DLD1 (cell line): Measurements from ENCODE around the gene RAB11FIP5.

Experiments
- in situ Hi-C: cut with HindIII; loops from 2 replicates; pipeline ENCODE4 v1.10.0; 2017; ENCODE audit warnings: low sequenced_read_pairs

Gene RAB11FIP5

DNA sequence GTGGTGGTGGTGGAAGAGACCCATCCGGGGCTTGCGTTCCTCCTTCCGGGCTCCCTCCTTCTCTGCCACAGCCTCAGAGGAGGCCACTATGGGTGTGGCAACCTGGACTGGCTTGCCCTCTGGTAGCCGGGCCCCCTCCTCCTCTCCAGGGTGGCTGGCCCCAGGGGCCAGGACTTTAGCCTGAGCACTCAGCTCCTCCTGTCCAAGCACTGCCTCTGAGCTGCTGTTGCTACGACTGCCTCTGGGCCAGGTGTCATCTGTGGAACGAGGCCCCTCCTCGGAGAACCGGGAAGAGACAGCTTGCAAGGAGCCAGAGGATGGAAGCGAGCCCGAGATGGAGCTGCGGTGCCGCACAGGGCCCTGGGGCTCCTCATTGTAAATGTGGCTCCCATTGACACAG, 24.5 kb downstream of the RAB11FIP5 start:
- in situ Hi-C loops = no loop called here

DNA sequence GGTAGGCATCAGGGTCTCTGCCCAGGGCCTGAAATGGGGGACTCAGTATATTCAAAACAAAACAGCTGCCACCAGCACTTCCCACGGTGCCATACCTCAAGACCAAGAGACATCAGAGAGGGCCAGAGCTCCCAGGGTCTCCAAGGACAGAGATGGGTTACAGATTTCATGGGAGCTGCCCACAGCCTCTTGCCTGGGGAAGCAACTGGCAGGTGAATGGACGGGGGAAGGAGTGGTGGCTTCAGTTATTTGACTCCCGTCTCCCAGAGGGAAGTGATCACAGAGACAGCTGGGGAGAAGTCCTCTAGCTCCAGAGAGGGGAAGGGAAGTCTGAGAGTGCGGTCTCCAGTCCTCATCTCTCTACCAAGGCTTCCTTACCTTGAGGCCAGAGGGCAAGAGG, 25.4 kb downstream of the RAB11FIP5 start:
- in situ Hi-C loops = no loop called here

DNA sequence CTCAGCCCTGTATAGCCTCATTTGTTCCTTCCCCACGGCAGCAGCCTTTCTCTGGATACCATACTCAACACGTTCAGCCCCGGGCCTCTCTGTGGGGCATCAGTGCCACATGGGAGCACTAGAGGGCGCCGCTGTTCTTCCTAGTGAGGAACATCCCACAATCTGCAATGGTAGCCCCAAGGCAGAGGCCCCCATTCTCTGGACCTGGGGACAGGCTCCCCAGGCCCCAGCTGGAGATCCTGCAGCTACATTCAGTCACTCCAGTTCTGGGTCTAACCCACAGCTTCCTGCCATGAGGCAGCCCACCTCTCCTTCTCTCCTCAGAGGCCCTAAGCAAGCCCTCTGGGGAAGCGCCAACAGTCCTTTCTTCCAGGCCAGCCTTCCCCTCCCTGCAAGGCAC, 27.1 kb downstream of the RAB11FIP5 start:
- in situ Hi-C loops = no loop called here

DNA sequence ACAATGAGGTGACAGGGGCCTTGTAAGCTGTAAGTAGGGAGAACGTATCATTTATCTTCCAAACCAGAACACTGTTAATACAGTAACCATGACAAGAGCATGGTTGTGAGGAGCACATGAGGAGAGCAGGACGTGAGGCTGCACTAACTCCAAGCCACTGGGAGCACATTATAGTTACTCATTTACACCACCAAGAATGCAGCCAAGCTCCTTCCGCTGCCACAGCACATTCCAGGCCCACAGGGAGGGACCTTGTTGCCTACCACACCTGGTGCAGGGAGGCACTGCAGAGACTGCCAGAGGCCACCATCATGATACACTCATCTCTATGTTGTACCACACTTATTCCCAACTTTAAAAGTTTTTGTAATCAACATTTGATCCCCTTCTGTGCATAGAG, 27.8 kb downstream of the RAB11FIP5 start:
- in situ Hi-C loops = loop anchor here (5.0 kb wide), 1 partner anchor 73 kb away; no protein-coding TSS in a partner anchor

DNA sequence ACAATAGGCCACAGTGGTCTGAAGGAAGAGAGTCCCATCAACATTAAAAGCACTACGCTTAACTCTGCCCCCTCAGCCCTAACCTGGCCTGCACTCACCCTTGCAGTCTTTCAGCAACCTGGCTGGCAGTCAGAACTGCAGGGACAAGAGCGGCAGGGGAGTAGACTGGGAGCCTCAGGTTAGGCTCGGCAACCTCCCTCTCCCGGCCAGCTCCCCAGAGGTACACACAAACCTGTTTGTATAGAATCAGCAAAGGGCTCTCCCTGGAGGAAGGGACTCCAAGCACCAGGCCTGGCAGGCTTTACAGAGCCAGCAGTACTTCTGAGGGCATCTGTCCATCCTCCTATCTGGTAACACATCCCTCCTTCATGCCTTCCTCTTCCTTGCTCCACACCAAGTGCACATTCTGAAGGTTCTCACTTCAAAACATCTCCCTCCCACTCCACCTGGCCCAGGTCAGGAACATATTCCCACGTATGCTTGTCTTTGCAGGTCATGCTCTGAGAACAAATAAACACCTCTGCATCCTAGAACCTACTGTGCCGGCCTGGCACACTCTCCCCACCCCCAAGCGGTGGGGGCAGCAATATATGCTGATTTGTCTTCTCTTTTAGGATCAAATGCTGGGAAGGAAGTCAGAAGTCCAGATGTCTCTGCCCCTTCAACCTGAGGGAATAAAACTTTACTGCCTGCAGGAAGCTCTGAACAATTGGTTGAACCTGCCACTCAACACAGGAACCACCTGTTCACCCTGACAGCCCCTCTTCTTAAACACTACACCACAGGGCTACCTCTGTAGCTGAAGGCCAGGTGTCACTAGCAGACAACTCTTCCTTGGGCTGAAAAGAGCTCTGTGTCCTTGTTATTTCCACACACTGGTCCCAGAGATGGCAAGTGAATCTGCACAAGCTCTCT, 28.6 kb downstream of the RAB11FIP5 start:
- in situ Hi-C loops = loop anchor here (5.0 kb wide), 1 partner anchor 72 kb away; no protein-coding TSS in a partner anchor

DNA sequence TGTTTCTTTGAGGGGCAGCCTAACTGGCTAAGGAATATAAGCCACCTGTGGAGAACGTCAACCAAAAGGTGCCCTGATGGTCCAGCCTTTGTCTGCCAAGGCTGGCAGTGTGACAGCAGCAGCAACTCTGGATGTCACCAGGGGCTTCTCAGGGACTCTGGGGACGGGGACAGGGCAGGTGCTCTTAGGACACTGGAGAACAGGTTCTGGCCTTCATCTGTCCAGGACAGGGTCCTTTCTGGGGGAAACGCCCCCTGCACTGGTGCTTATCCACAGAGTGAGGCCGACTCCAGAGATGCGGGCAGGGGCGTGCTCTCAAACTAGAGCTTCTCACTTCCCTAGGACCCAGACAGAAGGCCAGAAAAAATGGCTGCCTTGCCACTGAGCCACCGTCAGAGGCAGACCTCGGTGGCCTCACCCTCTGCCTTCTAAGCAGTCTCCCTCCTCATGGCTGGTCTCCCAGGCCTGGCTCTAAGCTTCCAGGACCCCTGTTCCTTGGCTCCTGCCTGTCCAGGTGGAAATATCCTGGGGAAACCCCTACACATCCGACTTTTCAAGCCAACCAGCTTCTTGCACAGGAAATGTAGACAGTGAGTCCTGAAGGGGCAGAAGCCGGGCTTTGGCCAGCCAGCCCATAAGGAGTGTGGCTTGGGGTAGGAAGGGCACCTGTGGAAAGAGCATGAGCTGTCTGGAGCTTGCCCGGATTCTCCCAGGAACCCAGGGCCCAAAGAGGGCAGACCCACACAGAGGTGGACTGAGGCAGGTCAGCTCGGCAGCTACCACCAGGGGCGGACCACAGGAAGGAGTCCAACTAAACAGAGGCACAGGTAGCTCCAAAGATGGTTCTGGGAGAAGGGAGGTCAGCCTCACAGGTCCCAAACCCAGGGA, 30.0 kb downstream of the RAB11FIP5 start:
- in situ Hi-C loops = loop anchor here (5.0 kb wide), 1 partner anchor 70 kb away; no protein-coding TSS in a partner anchor

DNA sequence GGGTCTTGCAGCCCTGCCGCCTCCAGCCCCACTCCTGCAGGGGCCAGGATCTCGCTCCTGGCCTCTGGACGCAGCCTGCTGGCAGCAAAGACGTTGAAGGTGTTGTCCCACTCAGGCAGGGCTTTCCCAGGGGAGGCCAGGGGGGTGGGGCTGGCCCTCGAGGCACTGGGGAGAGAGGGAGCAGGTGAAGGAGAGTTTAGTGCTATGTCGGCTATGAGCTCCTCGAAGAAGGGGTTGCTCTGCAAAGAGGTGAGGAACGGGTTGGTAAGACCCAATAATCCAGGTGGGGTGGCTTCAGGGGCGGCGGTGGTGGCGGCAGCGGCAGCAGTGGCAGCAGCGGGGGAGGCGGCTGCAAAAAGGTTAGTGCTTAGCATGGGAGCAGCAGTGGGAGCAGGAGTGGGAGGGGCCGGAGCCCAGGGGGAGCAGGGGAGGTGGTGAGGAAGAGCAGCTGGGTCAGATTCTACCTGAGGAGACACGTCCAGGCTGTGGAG, 31.5 kb downstream of the RAB11FIP5 start:
- in situ Hi-C loops = loop anchor here (5.0 kb wide), 1 partner anchor 69 kb away; no protein-coding TSS in a partner anchor

DNA sequence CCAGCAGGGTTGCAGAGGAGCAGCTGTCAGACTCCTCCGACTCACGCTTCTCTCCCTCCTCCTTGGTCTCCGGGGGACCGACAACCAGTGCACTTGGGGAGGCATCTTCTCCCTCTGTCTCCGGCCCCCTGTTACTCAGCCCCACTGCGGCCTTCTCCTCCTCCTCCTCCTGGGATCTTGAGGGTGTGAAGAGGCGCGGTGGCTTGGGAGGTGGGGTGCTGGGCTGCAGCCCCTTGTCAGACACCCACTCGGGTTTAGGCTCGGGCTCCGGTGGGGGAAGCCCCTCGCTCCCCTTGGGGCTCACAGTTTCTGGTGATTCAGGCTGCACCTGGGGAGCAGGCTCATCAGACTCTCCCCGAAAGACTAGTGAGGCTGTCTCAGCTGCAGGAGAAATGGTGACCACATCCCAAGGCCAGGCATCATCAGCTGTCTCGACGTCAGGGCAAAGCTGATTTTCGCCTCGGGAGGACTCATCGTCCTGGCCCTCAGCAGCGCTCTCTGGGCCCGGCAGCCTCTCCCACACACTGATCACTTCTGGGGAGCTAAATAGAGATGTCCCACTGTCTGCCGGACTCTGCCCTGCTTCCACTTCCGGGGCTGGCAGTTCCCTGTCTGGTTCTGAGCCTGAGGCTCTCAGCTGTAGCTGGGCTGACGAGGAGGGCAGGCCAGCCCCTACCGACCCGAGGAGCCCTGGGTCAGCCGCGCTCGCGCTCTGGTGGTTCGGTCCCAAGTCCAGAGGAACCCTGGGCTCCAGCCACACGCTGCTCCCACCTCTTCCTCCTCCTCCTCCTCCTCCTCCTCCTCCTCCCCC, 32.2 kb downstream of the RAB11FIP5 start:
- in situ Hi-C loops = loop anchor here (5.0 kb wide), 1 partner anchor 68 kb away; no protein-coding TSS in a partner anchor

DNA sequence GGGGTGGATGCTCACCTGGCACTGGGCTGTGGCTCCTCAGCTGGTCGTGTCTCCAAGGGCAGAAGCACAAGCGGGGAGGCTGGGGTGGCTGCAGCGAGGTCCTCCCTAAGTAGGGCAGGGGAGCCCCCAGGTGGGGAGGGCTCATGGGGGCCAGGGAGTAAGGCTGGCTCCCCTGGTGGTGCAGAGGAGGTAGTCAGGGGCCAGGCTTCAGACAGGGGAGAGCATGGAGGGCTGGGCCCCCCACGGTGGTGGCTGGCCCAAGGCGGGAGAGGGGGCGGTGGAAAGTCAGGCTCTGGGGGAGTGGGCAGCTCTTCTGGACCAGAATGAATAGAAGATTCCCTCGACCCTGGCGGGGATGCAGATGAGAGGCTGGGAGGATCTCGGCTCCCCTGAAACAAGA, 33.1 kb downstream of the RAB11FIP5 start:
- in situ Hi-C loops = loop anchor here (5.0 kb wide), 1 partner anchor 67 kb away; no protein-coding TSS in a partner anchor

DNA sequence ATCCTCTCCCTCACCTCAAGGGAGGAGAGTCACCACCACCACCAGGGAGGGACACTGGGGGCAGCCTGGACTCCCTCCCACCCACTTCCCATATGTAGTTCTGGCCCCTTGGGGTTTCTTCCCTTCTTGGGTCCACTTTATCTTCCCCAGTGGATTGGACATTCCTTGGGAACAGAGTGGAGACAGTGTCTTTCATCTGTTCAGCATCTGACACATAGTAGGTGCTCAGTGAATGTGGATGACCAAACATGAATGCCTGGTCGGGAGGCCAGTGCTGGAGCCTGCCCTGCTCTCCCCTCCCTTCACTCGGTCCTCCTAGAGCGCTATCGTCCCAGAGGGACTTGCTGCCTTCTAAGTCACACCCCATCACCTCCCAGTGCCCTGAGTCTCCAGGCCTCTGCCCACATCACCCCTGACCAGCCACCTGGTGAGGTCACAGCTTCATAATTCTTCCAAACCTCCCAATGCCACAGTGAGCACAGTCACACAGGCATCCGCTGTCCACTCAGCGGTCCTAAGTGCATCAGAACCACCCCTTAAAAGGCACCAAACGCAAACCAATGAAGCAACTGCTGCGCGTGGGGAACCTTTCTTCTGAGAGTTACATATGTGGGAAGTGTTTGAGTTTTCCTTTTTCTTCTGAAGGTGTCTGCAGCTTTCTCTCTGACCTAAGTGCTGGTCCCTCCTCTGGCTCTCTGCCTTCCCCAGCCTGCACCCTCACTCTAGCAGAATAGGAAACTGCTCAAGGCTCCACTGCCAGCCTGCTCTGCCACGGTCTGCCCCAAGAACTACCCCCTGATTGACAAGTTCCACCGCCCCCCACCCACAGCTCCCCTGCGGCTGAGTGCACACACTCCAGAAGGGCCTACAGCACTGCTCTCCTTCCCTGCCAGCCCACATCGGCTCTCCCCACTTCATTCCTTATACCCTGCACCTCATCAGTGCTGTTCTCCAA, 34.0 kb downstream of the RAB11FIP5 start:
- in situ Hi-C loops = no loop called here

DNA sequence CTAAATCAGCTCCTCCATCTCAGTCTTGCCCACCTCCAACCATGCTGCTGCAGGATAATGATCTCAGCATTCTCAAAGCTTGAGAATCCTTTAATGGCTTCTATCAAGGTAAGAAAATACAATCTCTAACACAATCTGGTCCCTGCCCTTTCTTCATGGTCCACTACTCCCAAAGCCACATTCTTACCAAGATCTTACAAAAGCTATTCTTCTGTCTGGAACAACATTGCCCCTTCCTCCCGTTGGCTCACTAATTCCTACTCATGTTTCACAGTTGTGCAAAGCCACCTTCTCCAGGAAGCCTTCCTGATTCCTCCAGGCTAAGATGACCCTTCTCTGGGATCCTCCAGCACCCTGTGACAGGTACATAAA, 35.3 kb downstream of the RAB11FIP5 start:
- in situ Hi-C loops = no loop called here

DNA sequence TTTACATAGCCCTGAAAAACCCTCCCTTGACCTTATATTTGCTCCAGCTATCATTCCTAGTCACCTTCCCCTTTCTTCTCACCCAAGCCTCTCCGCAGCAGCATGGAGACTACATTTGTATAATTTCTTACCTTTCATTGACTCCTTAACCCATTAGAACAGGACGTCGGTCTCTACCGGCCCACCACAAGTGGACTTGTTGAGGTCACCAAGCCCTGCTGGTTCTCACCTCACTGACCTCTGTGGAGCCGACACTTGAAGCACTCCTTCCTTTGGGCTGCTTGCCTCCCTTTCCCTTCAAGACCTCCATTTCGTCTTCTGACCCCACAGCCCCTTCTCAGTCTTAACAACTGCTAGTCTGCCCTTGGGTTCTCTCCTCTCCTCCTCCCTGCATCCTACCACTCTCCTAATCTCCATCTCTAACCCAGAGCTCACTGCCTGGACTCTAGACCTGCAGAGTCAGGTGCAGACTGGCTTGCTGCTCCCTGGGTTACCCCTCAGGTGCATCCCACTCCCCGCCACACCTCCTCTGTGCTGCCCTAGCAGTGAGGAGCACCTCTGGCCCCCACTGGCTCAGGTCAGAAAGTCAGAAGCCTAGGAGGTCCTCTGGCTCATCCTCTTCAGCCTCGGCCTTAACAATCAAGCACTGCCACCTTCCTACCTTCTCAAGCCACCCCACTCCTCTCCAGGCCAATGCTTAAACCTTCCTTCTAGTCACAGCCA, 35.9 kb downstream of the RAB11FIP5 start:
- in situ Hi-C loops = no loop called here

DNA sequence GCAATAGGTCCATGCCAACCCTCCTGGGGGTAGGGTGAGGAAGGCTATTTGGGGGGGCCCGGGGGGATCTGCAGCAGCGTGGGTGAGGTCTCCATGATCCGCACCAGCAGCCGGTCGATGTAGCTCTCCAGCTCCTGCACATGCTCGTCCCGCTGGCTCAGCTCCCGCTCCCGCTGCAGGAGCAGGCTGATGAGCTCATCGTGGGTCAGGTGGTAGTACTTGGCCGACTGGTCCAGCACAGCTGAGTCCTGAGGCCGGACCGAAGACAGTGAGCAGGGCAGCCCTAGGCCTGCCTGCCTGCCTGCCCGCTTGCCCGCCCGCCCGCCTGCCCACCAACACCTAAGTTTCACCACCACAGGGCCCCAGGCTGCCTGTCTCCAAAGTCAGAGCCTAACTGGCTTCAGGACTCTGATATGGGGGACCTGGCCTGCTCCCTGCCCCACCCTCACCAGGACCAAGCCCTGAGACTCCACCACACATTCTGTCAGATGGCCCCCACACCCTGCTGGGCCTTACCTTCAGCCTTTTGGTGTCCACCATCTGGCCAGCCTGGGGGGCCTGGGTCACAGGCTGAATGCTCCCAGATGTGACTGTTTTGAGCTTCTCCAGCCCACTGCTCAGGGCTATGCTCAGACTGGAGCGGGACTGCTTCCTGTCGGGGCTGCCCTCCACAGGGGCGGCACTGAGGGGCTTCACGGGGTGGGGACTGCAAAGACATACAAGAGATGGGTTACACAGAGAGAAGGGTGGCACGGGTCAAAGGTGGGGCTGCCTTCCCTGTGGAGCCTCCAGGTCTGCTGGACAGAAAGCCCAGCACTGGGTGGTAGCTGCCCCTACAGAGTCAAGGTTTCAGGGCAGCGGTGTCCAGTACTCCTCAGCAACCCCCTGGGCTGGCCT, 37.0 kb downstream of the RAB11FIP5 start:
- in situ Hi-C loops = no loop called here

DNA sequence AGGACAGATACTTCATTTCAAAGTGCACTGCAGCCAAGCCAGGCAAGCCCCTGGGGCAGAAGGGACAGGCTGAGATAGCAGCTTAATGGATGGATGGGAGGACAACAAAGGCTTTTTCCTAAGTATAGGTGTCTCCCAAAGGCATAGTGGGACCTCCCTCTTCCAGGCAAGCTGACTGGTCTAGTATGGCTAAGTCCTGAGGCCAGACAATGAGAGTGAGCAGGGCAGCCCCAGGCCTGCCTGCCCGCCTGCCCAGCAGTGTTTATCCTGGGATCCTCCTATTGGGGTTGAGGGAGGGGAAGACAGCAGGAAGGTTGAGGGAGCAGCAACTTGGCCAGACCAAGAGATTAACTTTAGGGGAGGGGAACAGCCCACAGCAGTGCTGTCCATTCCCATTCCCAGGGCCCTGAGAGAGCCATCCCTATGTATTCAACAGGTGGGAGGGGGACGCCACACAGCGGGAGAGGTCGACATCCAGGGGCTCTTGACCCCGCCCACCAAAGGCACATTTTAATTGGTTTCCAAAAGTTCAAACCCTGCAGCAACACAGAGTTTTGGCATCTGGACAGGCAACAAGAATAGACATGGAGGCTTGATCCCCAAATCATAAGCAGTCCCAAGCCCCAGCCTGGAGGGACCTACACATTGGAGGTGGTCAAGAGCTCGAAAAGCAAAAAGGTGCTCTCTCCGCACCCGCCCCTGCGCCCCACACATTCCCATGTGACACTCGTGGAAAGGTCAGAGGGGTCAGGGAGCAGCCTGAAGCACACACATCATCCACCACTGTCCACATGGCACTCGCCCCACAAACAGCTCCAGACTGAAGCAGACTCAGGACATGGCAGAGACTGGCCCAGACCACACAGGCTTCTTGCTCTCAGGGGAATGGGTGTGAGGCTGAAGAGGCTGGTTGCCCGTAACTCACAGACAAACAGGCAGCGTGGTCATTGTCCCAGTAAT, 38.4 kb downstream of the RAB11FIP5 start:
- in situ Hi-C loops = no loop called here

DNA sequence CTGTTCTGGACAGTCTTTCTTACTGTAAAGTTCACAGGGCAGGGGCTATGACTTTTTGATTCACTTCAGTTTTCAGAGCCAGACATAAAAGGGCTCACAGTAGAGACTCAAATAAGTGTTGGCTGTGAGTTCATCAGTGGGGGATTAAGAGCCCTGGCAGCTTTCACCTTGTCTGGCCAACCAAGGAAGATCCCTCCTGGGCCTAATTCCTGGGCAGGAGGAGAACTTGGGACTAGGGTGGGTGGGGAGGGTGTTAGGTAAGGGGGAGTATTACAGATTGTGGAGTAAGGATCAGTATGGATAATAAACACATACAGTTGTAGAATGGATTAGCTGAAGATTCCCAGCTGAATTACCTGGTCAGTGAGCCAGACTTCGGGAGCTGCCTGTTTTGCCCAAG, 40.3 kb downstream of the RAB11FIP5 start:
- in situ Hi-C loops = no loop called here

DNA sequence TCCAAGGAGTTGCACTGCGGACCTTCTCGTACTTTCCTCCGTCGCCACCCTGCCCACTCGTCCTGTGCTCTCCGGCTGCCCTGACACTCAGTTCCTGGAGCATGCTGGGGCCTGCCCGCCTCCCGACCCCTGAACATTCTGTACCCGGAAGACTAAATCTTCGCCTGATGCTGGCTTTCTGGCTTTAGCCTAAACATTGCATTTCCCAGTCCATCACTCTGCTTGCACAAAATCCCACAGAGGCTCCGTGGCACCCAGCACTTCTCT, 40.7 kb downstream of the RAB11FIP5 start:
- in situ Hi-C loops = no loop called here
